AG09319 (cell line): Measurements from ENCODE around the gene ARHGEF19.

Experiments
- DNase-seq: peaks from one replicate; pipeline ENCODE4 v3.0.0-alpha.2; 2010; ENCODE audit warnings: low read depth; ENCODE audit errors: extremely low read depth
- TF ChIP-seq, protein P1 (sequence below): IDR thresholded peaks from 2 replicates; pipeline ENCODE4 v1.5.1; 2011; ENCODE audit warnings: low read depth, mild to moderate bottlenecking, inconsistent platforms, low read length, moderate library complexity

ARHGEF19 gene

DNA sequence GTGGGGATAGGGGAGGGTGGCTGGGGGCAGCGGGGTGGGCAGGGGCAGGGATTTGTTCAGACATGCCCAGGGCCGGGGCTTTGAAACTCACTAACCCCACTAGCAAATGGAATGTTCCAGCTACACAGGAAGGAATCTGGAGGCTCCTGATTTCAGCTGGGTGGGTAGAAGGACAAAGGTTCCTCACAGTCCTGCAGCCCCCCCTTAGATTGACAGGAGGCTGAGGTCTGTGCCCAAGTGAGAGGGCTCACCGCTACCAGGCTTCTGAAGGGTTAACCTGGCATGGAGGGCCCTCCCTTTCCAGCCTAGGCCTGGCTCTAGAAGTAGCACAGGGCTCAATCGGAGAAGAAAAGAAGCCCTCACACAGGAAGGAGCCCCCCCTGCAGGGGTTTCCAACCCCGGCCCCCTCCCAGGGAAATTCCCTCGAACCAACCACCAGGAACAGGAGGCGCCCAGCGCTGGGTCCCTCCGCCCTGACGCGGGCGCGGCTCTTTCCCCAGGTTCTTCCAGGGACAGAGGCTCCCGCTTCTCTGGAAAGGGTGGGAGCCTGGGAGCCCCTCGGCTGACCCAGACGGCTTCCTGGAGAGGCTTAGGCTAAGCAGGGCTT, 59.9 kb downstream of the ARHGEF19 start:
- DNase-seq, result no peak
- TF ChIP-seq, protein P1, sequence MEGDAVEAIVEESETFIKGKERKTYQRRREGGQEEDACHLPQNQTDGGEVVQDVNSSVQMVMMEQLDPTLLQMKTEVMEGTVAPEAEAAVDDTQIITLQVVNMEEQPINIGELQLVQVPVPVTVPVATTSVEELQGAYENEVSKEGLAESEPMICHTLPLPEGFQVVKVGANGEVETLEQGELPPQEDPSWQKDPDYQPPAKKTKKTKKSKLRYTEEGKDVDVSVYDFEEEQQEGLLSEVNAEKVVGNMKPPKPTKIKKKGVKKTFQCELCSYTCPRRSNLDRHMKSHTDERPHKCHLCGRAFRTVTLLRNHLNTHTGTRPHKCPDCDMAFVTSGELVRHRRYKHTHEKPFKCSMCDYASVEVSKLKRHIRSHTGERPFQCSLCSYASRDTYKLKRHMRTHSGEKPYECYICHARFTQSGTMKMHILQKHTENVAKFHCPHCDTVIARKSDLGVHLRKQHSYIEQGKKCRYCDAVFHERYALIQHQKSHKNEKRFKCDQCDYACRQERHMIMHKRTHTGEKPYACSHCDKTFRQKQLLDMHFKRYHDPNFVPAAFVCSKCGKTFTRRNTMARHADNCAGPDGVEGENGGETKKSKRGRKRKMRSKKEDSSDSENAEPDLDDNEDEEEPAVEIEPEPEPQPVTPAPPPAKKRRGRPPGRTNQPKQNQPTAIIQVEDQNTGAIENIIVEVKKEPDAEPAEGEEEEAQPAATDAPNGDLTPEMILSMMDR, result no peak

DNA sequence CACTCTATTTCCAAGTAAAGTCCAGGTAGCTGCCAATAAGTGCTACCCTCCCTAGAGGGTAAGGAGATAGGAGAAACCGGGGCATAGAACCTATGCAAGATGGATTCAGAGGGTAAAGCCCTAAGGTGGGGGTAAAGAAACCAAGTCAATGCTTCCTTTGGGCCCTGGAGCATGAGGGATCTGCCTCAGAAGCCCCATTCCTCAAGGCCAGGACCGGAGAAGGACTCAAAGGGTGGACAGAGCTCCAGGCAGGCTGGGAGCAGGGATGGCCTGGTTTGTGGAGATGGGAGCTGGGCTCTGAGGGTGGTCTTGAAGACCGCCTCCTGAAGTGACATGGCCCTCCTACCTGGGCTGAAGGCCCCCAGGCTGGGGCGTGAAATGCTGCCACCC, 60.5 kb downstream of the ARHGEF19 start:
- no peak for DNase-seq
- TF ChIP-seq, protein P1, result no peak

DNA sequence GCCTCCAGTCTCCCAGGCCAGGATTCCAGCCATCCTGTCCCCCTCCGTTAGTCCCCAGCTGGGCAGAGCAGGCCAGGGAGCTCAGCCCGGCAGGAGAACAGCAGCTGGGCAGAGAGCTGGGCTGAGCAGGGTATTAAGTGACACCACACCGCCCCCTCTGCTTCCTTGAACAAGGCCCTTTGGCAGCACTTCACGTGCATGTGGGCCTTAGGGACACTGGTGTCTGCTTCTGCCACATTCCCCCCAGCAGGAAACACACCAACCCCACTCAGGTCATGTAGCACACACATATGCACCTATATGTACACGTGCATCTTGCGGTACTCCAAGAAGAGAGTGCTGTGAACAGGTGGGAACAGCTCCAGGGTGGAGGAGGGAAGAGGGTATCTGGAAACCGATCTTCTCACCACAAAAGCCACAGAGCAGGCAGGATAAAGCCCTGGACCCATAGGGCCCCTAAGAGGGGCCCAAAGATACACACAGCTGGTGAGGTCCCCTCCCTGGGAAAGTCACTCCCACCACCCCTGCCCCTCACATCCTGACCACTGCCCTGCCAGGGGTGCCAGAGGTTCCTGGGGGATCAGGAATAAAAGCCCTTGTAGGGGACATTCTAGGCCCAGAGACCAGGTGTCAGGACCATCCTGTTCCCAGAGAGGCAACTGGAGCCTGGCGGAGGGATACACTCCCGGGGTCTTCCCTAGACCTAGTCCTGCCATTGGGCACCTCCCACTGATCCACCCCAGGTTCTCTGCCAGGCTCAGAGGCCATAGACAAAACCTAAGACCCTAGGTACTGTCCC, 61.1 kb downstream of the ARHGEF19 start:
- TF ChIP-seq, protein P1, result no peak; the same call in 1 of the 2 replicates
- no peak for DNase-seq

DNA sequence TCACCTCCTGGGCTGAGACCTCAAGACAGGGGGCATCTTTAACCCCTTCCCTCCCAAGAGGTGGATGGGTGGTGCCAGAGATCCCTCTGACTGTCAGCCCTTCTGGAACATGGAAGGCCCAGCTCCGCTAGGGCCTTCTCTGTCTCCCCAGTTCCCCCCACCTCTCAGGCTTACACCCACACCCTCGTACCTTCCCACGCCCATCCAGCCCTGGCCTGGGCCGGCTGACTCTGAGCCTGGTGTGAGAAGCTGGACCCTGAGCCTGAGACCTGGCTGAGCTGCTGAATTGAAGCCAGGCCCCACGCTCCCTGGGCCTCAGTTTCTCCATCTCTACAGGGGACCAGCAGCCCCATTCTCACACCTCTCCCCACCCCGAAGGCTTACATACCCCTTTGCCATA, 61.9 kb downstream of the ARHGEF19 start:
- DNase-seq, result no peak
- TF ChIP-seq, protein P1, result no peak

DNA sequence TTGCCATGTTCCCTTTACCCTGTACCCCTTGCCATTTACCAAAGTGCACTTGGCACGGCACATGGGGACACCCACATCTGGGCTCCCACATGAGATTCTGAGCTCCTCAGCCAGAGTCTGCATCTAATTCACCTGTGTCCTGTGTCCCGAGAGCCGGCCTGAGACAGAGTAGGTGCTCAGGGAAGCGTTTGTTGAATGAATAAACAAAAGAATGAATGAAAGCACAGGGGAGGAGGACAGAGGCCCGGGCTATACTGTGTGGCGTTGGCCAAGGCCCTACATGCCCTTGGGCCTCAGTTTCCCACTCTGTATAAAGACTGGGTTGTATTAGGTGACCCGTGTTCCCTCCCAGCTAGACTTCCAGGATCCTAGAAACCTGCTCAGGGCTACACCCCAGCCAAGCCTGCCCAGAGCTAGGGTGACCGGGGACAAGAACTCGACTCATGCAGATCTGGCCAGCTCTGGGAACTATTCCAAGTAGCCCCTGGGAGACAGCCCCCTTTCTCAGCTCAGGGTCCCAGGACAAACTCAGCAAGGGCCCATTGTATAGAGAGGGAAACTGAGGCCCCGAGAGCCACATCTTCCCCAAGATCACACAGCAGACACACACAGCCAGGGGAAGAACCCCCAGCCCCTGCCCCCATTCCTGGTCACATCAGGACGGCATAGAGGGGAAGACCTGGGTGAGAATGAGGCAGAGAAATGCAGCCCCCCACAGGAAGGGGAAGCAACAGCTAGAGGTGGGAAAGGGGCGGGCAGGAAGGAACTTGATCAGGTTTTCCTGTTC, 62.6 kb downstream of the ARHGEF19 start:
- no peak for DNase-seq
- TF ChIP-seq, protein P1, result no peak

DNA sequence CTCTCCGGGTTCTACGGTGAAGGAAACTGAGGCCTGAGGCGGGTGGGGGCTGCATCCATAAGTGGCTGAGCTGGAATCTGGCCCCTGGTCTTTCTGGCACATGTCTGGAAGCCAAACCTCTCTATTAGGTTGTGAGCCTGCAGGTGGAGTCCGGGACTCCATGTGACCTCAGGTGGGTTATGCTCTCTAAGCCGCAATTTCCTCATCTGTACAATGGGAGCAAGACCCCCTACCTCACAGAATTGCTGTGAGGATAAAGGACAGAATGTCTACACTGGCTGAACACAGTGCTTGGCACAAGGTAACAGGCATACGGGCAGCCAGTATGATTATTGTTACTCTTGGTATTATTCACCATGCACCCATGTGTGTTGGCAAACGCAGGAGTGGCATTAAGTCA, 63.3 kb downstream of the ARHGEF19 start:
- no peak for DNase-seq
- TF ChIP-seq, protein P1, result no peak
